Right atrium auricular region (tissue), 2 donors: ENCODE results near the gene NBEAL2. TPM values are rescaled to one million over a fixed set of nuclear protein-coding genes. Genes with fewer than 3 reads are reported as not detected.

Source experiments
- DNase-seq: peaks from one replicate; pipeline ENCODE4 v3.0.0-alpha.2; 2019; ENCODE audit warnings: low spot score
- H3K27ac ChIP-seq, 2 donors: fragments of 200-600 bp; sonication (generic); 1 replicate in 1 of 2; 2 replicates in 1 of 2; pipeline ENCODE4 v1.5.1; 2016 to 2019
- H3K27me3 ChIP-seq, 2 donors: fragments of 200-600 bp; sonication (generic); one replicate each; pipeline versions ENCODE4 v1.5.1 to v1.6.0; 2017 to 2019
- H3K36me3 ChIP-seq: fragments of 200-600 bp; sonication (generic); one replicate; pipeline ENCODE4 v1.5.1; 2016
- H3K4me1 ChIP-seq, 2 donors: fragments of 200-600 bp; sonication (generic); one replicate each; pipeline versions ENCODE4 v1.5.1 to v1.6.0; 2017 to 2019
- H3K4me3 ChIP-seq, 2 donors: fragments of 200-600 bp; sonication (generic); 1 replicate in 1 of 2; 2 replicates in 1 of 2; pipeline ENCODE4 v1.5.1; 2017 to 2019; ENCODE audit warnings: mild to moderate bottlenecking in 1 of 2, moderate library complexity in 1 of 2
- H3K9me3 ChIP-seq, 2 donors: fragments of 200-600 bp; sonication (generic); one replicate each; pipeline ENCODE4 v1.5.1; 2019
- CTCF ChIP-seq, 2 donors: fragments of 200-600 bp; sonication (generic); IDR thresholded peaks; one replicate each; pipeline ENCODE4 v1.5.1; 2019; ENCODE audit warnings: antibody characterized with exemption in 2 of 2
- total RNA-seq, 2 donors: library from RNA; depleted of rRNA; stranded (reverse); fragments of >200 nt; gene quantifications; one replicate each; pipeline ENCODE4 v1.1.0, GENCODE V29; 2016

NBEAL2 gene
- total RNA-seq, 2 donors from 2014 or later: 7.5 to 15.3 TPM

- no peak overlapping the region for H3K27ac ChIP-seq
- no peak for TF ChIP-seq CTCF (IDR thresholded peaks at IDR 0.05)
- no peaks in the 10 kb centered on the region for H3K36me3 ChIP-seq
- no peaks in the 10 kb centered on the region for H3K27me3 ChIP-seq
- H3K4me1 ChIP-seq: peaks cover 0 to 14% of the 10 kb centered on the region in 2 donors
- no peak for DNase-seq
- H3K9me3 ChIP-seq: no peaks in the 10 kb centered on the region
- H3K4me3 ChIP-seq: no peak overlapping the region
Measured at GRCh38 chr3:46992231-46992630, 12.8 kb downstream of the NBEAL2 start.

- Histone ChIP-seq H3K27ac (no peak overlapping the region), H3K36me3 (no peaks in the 10 kb centered on the region), H3K4me1 (peaks cover 0 to 4% of the 10 kb centered on the region in 2 donors), H3K9me3 (no peaks in the 10 kb centered on the region), H3K27me3 (no peaks in the 10 kb centered on the region), H3K4me3 (no peak overlapping the region)
- no peak for DNase-seq
- TF ChIP-seq CTCF (IDR thresholded peaks at IDR 0.05): no peak
Measured at GRCh38 chr3:46993292-46993691, 13.8 kb downstream of the NBEAL2 start.

- DNase-seq: no peak
- H3K27me3 ChIP-seq: no peaks in the 10 kb centered on the region
- TF ChIP-seq CTCF (IDR thresholded peaks at IDR 0.05): no peak
- H3K4me3 ChIP-seq: no peak overlapping the region
- no peaks in the 10 kb centered on the region for H3K9me3 ChIP-seq
- H3K27ac ChIP-seq: no peak overlapping the region
- H3K4me1 ChIP-seq: no peaks in the 10 kb centered on the region
- H3K36me3 ChIP-seq: no peaks in the 10 kb centered on the region
Measured at GRCh38 chr3:46993986-46994385, 14.5 kb downstream of the NBEAL2 start.

- no peak for DNase-seq
- Histone ChIP-seq H3K27me3 (no peaks in the 10 kb centered on the region), H3K4me3 (no peak overlapping the region), H3K4me1 (no peaks in the 10 kb centered on the region), H3K27ac (no peak overlapping the region), H3K36me3 (peaks cover 2% of the 10 kb centered on the region), H3K9me3 (no peaks in the 10 kb centered on the region)
- no peak for TF ChIP-seq CTCF (IDR thresholded peaks at IDR 0.05)
Measured at GRCh38 chr3:46994801-46995731, 15.6 kb downstream of the NBEAL2 start.

- no peaks in the 10 kb centered on the region for H3K9me3 ChIP-seq
- H3K27me3 ChIP-seq: no peaks in the 10 kb centered on the region
- H3K27ac ChIP-seq: no peak overlapping the region
- DNase-seq: no peak
- TF ChIP-seq CTCF (IDR thresholded peaks at IDR 0.05): no peak
- H3K4me1 ChIP-seq: no peaks in the 10 kb centered on the region
- H3K4me3 ChIP-seq: no peak overlapping the region
- peaks cover 12% of the 10 kb centered on the region for H3K36me3 ChIP-seq
Measured at GRCh38 chr3:46995901-46996562, 16.6 kb downstream of the NBEAL2 start.
